ENCODE results near the gene PLCB4.

DNA sequence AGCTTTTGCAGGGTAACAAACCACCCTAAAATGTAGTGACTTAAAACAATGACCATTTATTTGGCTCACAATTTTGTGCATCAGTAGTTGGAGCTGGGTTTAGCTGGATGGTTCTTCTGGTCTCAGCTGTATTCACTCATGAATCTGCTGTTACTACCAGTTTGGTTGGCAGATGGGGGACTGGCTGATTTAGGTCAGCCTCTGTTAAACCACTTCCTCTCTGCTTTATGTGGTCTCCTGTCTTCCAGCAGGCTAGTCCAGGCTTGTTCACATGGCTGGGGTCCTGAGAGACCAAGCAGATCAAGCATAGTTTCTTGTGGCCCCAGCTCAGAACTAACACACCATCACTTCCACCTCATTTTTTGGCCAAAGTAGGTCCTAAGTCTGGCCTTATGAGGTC, 378.3 kb downstream of the PLCB4 start:
- TF ChIP-seq, protein P1, sequence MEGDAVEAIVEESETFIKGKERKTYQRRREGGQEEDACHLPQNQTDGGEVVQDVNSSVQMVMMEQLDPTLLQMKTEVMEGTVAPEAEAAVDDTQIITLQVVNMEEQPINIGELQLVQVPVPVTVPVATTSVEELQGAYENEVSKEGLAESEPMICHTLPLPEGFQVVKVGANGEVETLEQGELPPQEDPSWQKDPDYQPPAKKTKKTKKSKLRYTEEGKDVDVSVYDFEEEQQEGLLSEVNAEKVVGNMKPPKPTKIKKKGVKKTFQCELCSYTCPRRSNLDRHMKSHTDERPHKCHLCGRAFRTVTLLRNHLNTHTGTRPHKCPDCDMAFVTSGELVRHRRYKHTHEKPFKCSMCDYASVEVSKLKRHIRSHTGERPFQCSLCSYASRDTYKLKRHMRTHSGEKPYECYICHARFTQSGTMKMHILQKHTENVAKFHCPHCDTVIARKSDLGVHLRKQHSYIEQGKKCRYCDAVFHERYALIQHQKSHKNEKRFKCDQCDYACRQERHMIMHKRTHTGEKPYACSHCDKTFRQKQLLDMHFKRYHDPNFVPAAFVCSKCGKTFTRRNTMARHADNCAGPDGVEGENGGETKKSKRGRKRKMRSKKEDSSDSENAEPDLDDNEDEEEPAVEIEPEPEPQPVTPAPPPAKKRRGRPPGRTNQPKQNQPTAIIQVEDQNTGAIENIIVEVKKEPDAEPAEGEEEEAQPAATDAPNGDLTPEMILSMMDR (IDR thresholded peaks at IDR 0.05) = no peak
- TF ChIP-seq POLR2A (IDR thresholded peaks at IDR 0.05) (no peak), POLR2AphosphoS5 (IDR thresholded peaks at IDR 0.05) (no peak)
